Measurements from ENCODE around the gene USF2.

The USF2 gene

GRCh38 chr19:35267818-35268535 lies 785 bp upstream of the USF2 start:
- H3K4me3 ChIP-seq (ENCODE audit: low read length) = peak overlapping the region; percentile 80
- TF ChIP-seq CTCF (conservative IDR thresholded peaks at IDR 0.05; ENCODE audit: low read depth, low read length) = no peak
- no peak for DNase-seq (ENCODE audit: low read depth)

- H3K4me3 ChIP-seq (ENCODE audit: low read length) = peak overlapping the region; percentile 43
- DNase-seq (ENCODE audit: low read depth) = no peak
- peak; percentile 55 for TF ChIP-seq CTCF (conservative IDR thresholded peaks at IDR 0.05; ENCODE audit: low read depth, low read length)
Measured at GRCh38 chr19:35269438-35270117, 816 bp downstream of the USF2 start.

DNA sequence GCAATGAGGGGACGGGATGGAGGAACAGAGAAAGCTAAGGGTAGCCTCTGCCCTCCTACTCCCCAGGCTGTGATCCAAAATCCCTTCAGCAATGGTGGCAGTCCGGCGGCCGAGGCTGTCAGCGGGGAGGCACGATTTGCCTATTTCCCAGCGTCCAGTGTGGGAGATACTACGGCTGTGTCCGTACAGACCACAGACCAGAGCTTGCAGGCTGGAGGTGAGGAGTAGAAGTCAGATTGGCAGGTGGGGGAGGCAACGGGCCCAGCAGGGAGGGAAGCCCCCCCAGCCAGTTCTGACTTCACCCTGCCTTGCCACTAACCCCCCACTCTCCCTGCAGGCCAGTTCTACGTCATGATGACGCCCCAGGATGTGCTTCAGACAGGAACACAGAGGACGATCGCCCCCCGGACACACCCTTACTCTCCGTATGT lies 1.6 kb downstream of the USF2 start:
- no peak for DNase-seq (ENCODE audit: low read depth)
- H3K4me3 ChIP-seq (ENCODE audit: low read length) = no peak overlapping the region
- no peak for TF ChIP-seq CTCF (conservative IDR thresholded peaks at IDR 0.05; ENCODE audit: low read depth, low read length)

- TF ChIP-seq CTCF (conservative IDR thresholded peaks at IDR 0.05; ENCODE audit: low read depth, low read length) = no peak
- DNase-seq (ENCODE audit: low read depth) = no peak
- no peak overlapping the region for H3K4me3 ChIP-seq (ENCODE audit: low read length)
Measured at GRCh38 chr19:35271546-35271945, 2.8 kb downstream of the USF2 start.

DNA sequence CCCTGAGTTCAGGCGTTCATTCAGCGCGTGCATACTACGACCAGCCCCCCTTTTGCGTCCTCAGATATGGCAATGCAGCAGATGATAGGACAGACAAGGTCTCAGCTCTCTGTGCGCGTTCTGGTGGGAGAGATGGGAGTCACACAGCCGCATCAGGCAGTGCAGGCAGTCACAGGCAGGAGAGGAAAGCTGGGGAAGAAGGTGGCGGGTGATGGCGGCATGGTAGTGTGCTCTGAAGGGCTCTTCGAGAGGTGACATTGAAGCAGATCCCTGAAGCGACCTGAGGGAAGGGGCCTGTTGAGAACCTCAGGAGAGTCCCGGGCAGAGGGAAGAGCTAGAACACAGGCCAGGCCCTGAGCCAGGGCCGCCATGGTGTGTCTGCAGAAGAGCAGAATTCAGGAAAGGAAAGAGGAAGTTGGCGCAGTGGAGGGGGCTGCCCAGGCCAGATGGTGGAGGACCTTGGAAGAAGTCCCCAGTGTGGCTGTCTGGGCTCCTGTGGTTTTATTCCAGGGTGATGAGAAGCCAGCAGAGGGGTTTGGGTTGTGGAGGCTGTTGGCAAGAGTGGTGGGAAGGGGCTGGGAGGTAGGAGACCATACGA lies 3.5 kb downstream of the USF2 start:
- no peak for DNase-seq (ENCODE audit: low read depth)
- no peak overlapping the region for H3K4me3 ChIP-seq (ENCODE audit: low read length)
- no peak for TF ChIP-seq CTCF (conservative IDR thresholded peaks at IDR 0.05; ENCODE audit: low read depth, low read length)

- DNase-seq (ENCODE audit: low read depth) = no peak
- TF ChIP-seq CTCF (conservative IDR thresholded peaks at IDR 0.05; ENCODE audit: low read depth, low read length) = no peak
- no peak overlapping the region for H3K4me3 ChIP-seq (ENCODE audit: low read length)
Measured at GRCh38 chr19:35272954-35273649, 4.3 kb downstream of the USF2 start.
